HEK293T (cell line): ENCODE results near the gene ANKS1B.

Source experiments
- CTCF ChIA-PET: fragments of 350-600 bp; formaldehyde crosslinking; extraction: SDS; loops from one replicate; lab custom pipeline; 2021; ENCODE audit warnings: antibody characterized with exemption, inconsistent platforms; lab: Yijun Ruan, JAX
- POLR2A ChIA-PET: fragments of 350-600 bp; formaldehyde crosslinking; extraction: SDS; loops from one replicate; lab custom pipeline; 2020; ENCODE audit warnings: antibody characterized with exemption, inconsistent platforms; lab: Yijun Ruan, JAX
- DNase-seq: peaks from one replicate; pipeline ENCODE4 v3.0.0; 2012; ENCODE audit warnings: mixed read lengths; ENCODE audit errors: extremely low spot score
- ARNT ChIP-seq: fragments of 450-650 bp; IDR thresholded peaks from 2 replicates; pipeline ENCODE4 v1.6.1; 2017; ENCODE audit warnings: mild to moderate bottlenecking
- BHLHE40 ChIP-seq: fragments of 450-650 bp; IDR thresholded peaks from 2 replicates; pipeline ENCODE4 v1.6.1; 2016; ENCODE audit warnings: mild to moderate bottlenecking, moderate library complexity, borderline replicate concordance
- CTBP1 ChIP-seq: fragments of 450-650 bp; IDR thresholded peaks from 2 replicates; pipeline ENCODE4 v1.6.1; 2016; ENCODE audit warnings: borderline replicate concordance
- ELF4 ChIP-seq: fragments of 450-650 bp; IDR thresholded peaks from 2 replicates; pipeline ENCODE4 v1.6.1; 2017; ENCODE audit warnings: antibody characterized with exemption
- FOXA1 ChIP-seq: fragments of 450-650 bp; IDR thresholded peaks from 2 replicates; pipeline ENCODE4 v1.6.1; 2016; ENCODE audit warnings: mild to moderate bottlenecking
- FOXK2 ChIP-seq: fragments of 450-650 bp; IDR thresholded peaks from 2 replicates; pipeline ENCODE4 v1.6.1; 2016; ENCODE audit warnings: mild to moderate bottlenecking
- FOXM1 ChIP-seq: fragments of 450-650 bp; IDR thresholded peaks from 2 replicates; pipeline ENCODE4 v1.6.1; 2017; ENCODE audit warnings: mild to moderate bottlenecking, borderline replicate concordance
- HDGF ChIP-seq: fragments of 450-650 bp; IDR thresholded peaks from 2 replicates; pipeline ENCODE4 v1.6.1; 2017; ENCODE audit warnings: antibody characterized with exemption, borderline replicate concordance
- L3MBTL2 ChIP-seq: fragments of 450-650 bp; conservative IDR thresholded peaks from 2 replicates; pipeline ENCODE4 v1.6.1; 2016; ENCODE audit warnings: mild to moderate bottlenecking
- LEF1 ChIP-seq: fragments of 450-650 bp; IDR thresholded peaks from 2 replicates; pipeline ENCODE4 v1.6.1; 2017; ENCODE audit warnings: mild to moderate bottlenecking, borderline replicate concordance
- NFRKB ChIP-seq: fragments of 450-650 bp; IDR thresholded peaks from 2 replicates; pipeline ENCODE4 v1.6.1; 2016; ENCODE audit warnings: mild to moderate bottlenecking, moderate library complexity
- SP1 ChIP-seq: fragments of 450-650 bp; IDR thresholded peaks from 2 replicates; pipeline ENCODE4 v1.6.1; 2017
- SUZ12 ChIP-seq: fragments of 450-650 bp; IDR thresholded peaks from 2 replicates; pipeline ENCODE4 v1.6.1; 2016; ENCODE audit warnings: mild to moderate bottlenecking
- TARDBP ChIP-seq: fragments of 450-650 bp; IDR thresholded peaks from 2 replicates; pipeline ENCODE4 v1.6.1; 2016
- ZNF384 ChIP-seq: fragments of 450-650 bp; IDR thresholded peaks from 2 replicates; pipeline ENCODE4 v1.6.1; 2016
- TF ChIP-seq, protein P1 (sequence below): fragments of 450-650 bp; IDR thresholded peaks from 2 replicates; pipeline ENCODE4 v1.6.1; 2016

ANKS1B gene

DNA sequence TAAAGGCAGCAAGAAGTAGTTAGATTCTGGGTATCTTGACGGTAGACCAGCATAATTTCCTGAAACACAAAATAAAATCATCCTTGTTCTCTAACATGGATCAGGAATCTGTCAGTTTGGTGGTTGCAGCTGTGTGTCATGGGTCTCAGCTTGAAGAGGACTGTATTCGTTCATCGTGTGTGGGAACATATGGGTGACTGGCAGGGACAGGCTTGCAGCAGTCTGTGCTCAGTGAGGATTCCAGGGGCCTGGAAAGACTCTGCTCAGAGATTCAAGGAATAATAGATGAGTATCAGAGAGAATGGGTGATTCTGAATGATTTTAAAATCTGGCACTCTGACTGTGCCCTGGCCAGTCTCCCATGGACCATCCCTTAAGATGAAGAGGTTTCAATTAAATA lies 918.0 kb downstream of the ANKS1B start:
- ChIA-PET CTCF (no interaction called here), POLR2A (no interaction called here)
- TF ChIP-seq FOXK2 (no peak), L3MBTL2 (no peak), CTBP1 (no peak), ELF4 (no peak), ARNT (no peak), ZNF384 (no peak)
- DNase-seq, result no peak

DNA sequence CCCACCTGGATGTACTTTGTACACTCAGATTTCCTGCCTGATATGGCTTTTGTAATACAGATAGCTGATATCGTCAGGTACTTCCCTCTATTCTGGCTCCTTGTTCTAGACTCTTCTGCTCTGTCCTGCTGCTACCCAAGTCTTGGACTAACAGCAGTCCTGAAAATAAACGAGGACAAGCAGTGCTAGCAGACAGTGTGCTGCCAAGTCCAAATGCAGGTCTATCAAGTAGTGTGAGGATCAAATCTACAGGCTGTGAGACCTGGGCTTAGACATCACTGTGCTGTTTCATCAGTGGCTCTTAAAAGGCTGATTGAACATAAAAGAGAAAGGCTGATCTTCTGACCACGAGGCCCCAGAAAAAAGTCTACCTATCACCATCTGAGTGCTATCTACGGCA lies 921.6 kb downstream of the ANKS1B start:
- ChIA-PET CTCF (no interaction called here), POLR2A (no interaction called here)
- TF ChIP-seq CTBP1 (no peak), BHLHE40 (no peak), ELF4 (no peak), ZNF384 (no peak), HDGF (no peak), TARDBP (no peak), FOXK2 (no peak), SUZ12 (no peak), FOXA1 (no peak), FOXM1 (no peak), SP1 (no peak), ARNT (no peak), LEF1 (no peak), NFRKB (no peak), L3MBTL2 (no peak)
- TF ChIP-seq, protein P1, sequence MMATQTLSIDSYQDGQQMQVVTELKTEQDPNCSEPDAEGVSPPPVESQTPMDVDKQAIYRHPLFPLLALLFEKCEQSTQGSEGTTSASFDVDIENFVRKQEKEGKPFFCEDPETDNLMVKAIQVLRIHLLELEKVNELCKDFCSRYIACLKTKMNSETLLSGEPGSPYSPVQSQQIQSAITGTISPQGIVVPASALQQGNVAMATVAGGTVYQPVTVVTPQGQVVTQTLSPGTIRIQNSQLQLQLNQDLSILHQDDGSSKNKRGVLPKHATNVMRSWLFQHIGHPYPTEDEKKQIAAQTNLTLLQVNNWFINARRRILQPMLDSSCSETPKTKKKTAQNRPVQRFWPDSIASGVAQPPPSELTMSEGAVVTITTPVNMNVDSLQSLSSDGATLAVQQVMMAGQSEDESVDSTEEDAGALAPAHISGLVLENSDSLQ, result no peak
- DNase-seq, result no peak

DNA sequence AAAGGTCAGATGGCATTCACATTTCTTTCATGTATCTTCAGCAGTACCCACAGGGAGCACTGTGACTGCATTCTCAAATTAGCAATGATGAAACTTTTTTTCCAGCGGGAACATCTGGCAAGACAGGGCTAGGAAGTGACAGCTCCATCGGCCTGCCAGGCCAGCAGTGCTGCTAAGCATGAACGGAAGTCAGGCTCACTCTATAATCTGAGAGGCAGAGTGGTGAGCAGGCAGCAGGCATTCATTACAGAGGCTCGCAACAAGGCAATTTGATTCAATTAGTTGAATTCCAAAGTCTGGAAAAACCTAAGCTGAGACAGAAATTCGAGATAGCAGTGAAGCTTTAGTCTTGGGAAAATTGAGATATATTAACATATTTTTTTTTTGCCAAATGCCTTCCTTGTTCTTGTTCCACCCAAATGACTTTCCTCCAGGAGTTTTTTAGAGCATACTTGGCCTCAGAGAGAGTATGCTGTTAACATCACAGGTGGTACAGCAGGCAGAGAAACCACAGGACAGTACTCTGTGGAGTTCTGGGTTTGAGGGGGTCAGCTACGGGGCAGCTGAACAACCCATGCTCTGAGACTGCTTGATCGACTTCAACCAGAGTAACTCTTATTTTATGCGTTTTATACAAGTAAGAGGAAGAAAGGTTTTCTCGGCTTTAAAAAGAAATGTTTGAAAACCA lies 924.8 kb downstream of the ANKS1B start:
- CTCF ChIA-PET, result no interaction called here
- no peak for DNase-seq
- POLR2A ChIA-PET, result no interaction called here
- TF ChIP-seq L3MBTL2 (no peak), ELF4 (no peak), LEF1 (no peak), SP1 (no peak), FOXK2 (no peak), HDGF (no peak), TARDBP (no peak), NFRKB (no peak), ARNT (no peak), FOXM1 (no peak), FOXA1 (no peak), CTBP1 (no peak), SUZ12 (no peak)
- TF ChIP-seq, protein P1, result no peak

DNA sequence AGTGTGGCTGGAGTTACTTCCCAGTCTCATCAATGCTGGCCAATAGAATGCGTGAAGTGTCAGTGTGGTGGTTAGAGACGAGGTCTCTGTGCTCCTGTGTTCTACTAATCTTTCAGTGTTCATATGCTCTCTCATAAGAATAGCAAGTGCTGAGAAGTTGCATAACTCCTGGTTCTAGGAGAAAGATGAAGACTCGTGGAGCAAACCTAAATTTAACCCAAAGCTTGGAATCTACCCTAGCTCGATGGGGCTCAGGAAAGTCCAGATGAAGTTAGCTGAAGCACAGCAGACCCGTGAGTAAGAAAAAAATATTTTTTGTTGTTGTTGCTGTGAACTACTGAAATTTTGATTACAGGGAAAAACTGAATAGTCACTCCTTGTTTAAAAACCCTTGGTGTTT lies 927.1 kb downstream of the ANKS1B start:
- ChIA-PET POLR2A (no interaction called here), CTCF (no interaction called here)
- no peak for DNase-seq
- TF ChIP-seq NFRKB, result no peak
- TF ChIP-seq TARDBP, result no peak

DNA sequence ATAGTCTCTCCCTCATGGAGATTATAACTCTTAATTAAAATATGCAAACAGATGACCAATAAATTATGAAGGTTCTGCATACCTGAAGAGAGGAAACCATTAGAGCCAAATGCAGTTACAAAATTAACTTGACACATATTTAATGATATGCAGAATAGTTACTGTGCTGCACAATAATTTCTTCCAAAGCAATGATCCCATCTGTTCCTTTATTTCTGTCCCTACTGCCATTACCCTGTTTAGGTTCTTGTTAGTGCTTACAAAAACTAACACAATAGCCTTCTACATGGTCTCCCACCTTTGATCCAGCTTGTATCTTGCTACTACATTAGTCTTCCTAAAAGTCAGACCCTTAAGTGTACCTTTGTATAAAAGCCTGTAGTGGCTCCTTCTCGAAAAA lies 928.5 kb downstream of the ANKS1B start:
- CTCF ChIA-PET, result no interaction called here
- TF ChIP-seq FOXM1 (no peak), ELF4 (no peak), TARDBP (no peak), FOXA1 (no peak), L3MBTL2 (no peak), FOXK2 (no peak), BHLHE40 (no peak), NFRKB (no peak), ARNT (no peak), HDGF (no peak), SP1 (no peak), SUZ12 (no peak), ZNF384 (no peak), CTBP1 (no peak), LEF1 (no peak)
- TF ChIP-seq, protein P1, result no peak
- DNase-seq, result no peak
- POLR2A ChIA-PET, result no interaction called here

DNA sequence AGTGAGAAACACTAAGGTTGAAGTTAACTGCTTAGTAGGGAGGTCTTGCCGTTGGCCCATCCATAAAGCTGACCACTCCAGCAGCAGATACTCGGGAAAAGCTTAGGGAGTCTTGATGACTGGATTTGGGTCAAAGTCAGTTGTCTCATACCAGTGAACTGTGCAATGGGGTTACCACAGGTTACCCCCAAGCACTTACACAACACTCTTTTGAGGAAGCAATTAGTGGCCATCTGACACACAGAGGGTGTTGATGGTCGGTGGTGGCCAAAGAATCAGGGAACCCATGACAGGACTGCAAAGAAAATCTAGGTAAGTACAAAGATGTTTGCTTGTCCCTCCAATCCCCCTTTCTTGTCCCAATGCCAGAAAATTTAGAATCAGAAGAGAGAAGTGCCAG lies 929.4 kb downstream of the ANKS1B start:
- DNase-seq, result no peak
- TF ChIP-seq, protein P1, result no peak
- no peak for TF ChIP-seq TARDBP
- no peak for TF ChIP-seq FOXK2
- TF ChIP-seq ARNT, result no peak
- no peak for TF ChIP-seq ZNF384
- TF ChIP-seq FOXM1, result no peak
- TF ChIP-seq CTBP1, result no peak
- TF ChIP-seq ELF4, result no peak
- no peak for TF ChIP-seq SUZ12
- TF ChIP-seq HDGF, result no peak
- TF ChIP-seq NFRKB, result no peak
- TF ChIP-seq L3MBTL2, result no peak
- no peak for TF ChIP-seq FOXA1
- no peak for TF ChIP-seq SP1
- TF ChIP-seq LEF1, result no peak
- TF ChIP-seq BHLHE40, result no peak
- ChIA-PET CTCF (no interaction called here), POLR2A (no interaction called here)
